Neural cell (in vitro differentiated cells): ENCODE results near the gene PTPN3. TPM values are rescaled to one million over a fixed set of nuclear protein-coding genes. Genes with fewer than 3 reads are reported as not detected.
"Not testable (repeated sequence)": the region's sequence is repeated elsewhere in the genome, so short reads cannot be mapped to it uniquely, and the experiment has no call there.

Experiments used
- H2AFZ ChIP-seq: fragments of 200-600, 300-800 bp; sonication (generic), shearing (Covaris generic); 2 replicates; pipeline ENCODE4 v1.6.0; 2014; ENCODE audit warnings: low read depth, mild to moderate bottlenecking, antibody characterized with exemption, low read length, moderate library complexity
- H3F3A ChIP-seq: fragments of 200-600 bp; shearing (Covaris generic); 2 replicates; pipeline ENCODE4 v1.6.1; 2016; ENCODE audit warnings: mild to moderate bottlenecking, moderate library complexity, mixed read lengths, antibody characterized with exemption, low read length; ENCODE audit not compliant: insufficient read depth, poor library complexity, severe bottlenecking
- H3K27ac ChIP-seq: fragments of 200-600, 300-800 bp; sonication (generic), shearing (Covaris generic); 2 replicates; pipeline ENCODE4 v1.5.1; 2014; ENCODE audit warnings: mild to moderate bottlenecking, low read length, moderate library complexity
- H3K27me3 ChIP-seq: fragments of 300-800, 200-600 bp; sonication (generic), shearing (Covaris generic); 2 replicates; pipeline ENCODE4 v1.6.0; 2014; ENCODE audit warnings: mild to moderate bottlenecking, low read depth, low read length, moderate library complexity; ENCODE audit not compliant: insufficient read depth
- H3K36me3 ChIP-seq: fragments of 300-800, 200-600 bp; sonication (generic), shearing (Covaris generic); 2 replicates; pipeline ENCODE4 v1.5.1; 2014; ENCODE audit warnings: mild to moderate bottlenecking, antibody characterized with exemption, low read length, moderate library complexity; ENCODE audit not compliant: insufficient read depth
- H3K4me2 ChIP-seq: fragments of 300-800, 200-600 bp; sonication (generic), shearing (Covaris generic); 2 replicates; pipeline ENCODE4 v1.6.0; 2014; ENCODE audit warnings: mild to moderate bottlenecking, low read length
- H3K4me3 ChIP-seq: fragments of 300-800, 200-600 bp; sonication (generic), shearing (Covaris generic); 2 replicates; pipeline ENCODE4 v1.5.1; 2014; ENCODE audit warnings: mild to moderate bottlenecking, low read length, moderate library complexity
- H3K79me2 ChIP-seq: fragments of 200-600 bp; shearing (Covaris generic); replicated peaks from 2 replicates; pipeline ENCODE4 v1.6.0; 2014; ENCODE audit warnings: mild to moderate bottlenecking, low read length, moderate library complexity; ENCODE audit not compliant: insufficient read depth
- H3K9ac ChIP-seq: fragments of 300-800, 200-600 bp; sonication (generic), shearing (Covaris generic); 2 replicates; pipeline ENCODE4 v1.6.1; 2016; ENCODE audit warnings: mild to moderate bottlenecking, low read length, mixed read lengths
- H3K9me2 ChIP-seq: fragments of 200-600 bp; shearing (Covaris generic); 2 replicates; pipeline ENCODE4 v1.6.1; 2016; ENCODE audit warnings: mild to moderate bottlenecking, low read length, mixed read lengths; ENCODE audit not compliant: insufficient read depth
- H3K9me3 ChIP-seq: fragments of 200-600, 300-800 bp; sonication (generic), shearing (Covaris generic); 2 replicates; pipeline ENCODE4 v1.6.1; 2016; ENCODE audit warnings: mild to moderate bottlenecking, mixed run types, low read length, moderate library complexity, mixed read lengths
- H4K20me1 ChIP-seq: fragments of 200-600 bp; shearing (Covaris generic); 2 replicates; pipeline ENCODE4 v1.6.1; 2016; ENCODE audit warnings: mild to moderate bottlenecking, mixed run types; ENCODE audit not compliant: insufficient read depth
- EP300 ChIP-seq: fragments of 450-650 bp; conservative IDR thresholded peaks from 2 replicates; pipeline ENCODE4 v1.6.1; 2014; ENCODE audit warnings: antibody characterized with exemption, mild to moderate bottlenecking, moderate library complexity; ENCODE audit not compliant: poor library complexity, severe bottlenecking
- EZH2 ChIP-seq: fragments of 200-600, 300-800 bp; shearing (Covaris generic), sonication (generic); IDR thresholded peaks from 2 replicates; pipeline ENCODE4 v1.6.1; 2014; ENCODE audit warnings: antibody characterized with exemption, low read length, borderline replicate concordance, mild to moderate bottlenecking; ENCODE audit not compliant: insufficient read depth, poor library complexity, severe bottlenecking
- MXI1 ChIP-seq: fragments of 450-650 bp; conservative IDR thresholded peaks from 2 replicates; pipeline ENCODE4 v1.6.1; 2014; ENCODE audit warnings: antibody characterized with exemption, mild to moderate bottlenecking; ENCODE audit not compliant: poor library complexity, severe bottlenecking
- POLR2AphosphoS5 ChIP-seq: IDR thresholded peaks from 2 replicates; pipeline ENCODE4 v1.6.1; 2012
- RAD21 ChIP-seq: fragments of 450-650 bp; conservative IDR thresholded peaks from 2 replicates; pipeline ENCODE4 v1.6.1; 2014; ENCODE audit warnings: antibody characterized with exemption, mild to moderate bottlenecking, moderate library complexity
- SMC3 ChIP-seq: fragments of 450-650 bp; conservative IDR thresholded peaks from 2 replicates; pipeline ENCODE4 v1.6.1; 2014; ENCODE audit warnings: antibody characterized with exemption, mild to moderate bottlenecking, moderate library complexity; ENCODE audit not compliant: poor library complexity
- TAF1 ChIP-seq: IDR thresholded peaks from 2 replicates; pipeline ENCODE4 v1.6.1; 2012; ENCODE audit warnings: low read depth
- polyA plus RNA-seq: library from polyadenylated mRNA; depleted of rRNA; stranded (reverse); fragments of >200 nt; gene quantifications from 2 replicates; pipeline ENCODE4 v1.2.3, GENCODE V29; 2014
- TF ChIP-seq, protein P1 (sequence below): fragments of 450-650 bp; IDR thresholded peaks from 2 replicates; pipeline ENCODE4 v1.5.1; 2014; ENCODE audit warnings: antibody characterized with exemption, mild to moderate bottlenecking, moderate library complexity; ENCODE audit not compliant: poor library complexity, severe bottlenecking
- TF ChIP-seq, protein P2 (sequence below): IDR thresholded peaks from 2 replicates; pipeline ENCODE4 v1.6.1; 2012; ENCODE audit warnings: borderline replicate concordance

Gene PTPN3
- polyA plus RNA-seq, 1 donor from 2014 or later: 3.8 TPM

DNA sequence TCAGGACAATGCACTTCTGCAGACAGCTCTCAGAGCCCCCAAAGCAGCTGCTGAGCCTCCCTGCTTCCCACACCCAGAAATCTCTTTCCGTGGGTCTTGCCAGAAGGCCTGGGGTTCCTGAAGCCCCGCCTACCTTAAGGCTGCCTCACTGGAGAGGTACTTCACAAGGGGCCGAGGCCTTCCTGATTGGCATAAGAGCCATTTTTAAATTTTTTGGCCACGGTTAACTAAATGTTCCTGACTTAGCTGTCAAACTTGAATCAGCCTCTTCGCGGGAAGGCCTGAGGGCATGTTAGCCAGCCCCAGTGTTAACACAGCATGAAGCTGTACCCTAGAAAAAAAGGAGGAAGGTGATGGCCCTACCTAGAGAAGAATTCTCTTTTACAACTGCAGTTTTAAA, 156.5 kb downstream of the PTPN3 start:
- Histone ChIP-seq H3F3A (no peaks in the 10 kb centered on the region), H3K4me3 (no peak overlapping the region), H3K79me2 (no peaks in the 10 kb centered on the region), H3K9me2 (no peaks in the 10 kb centered on the region), H3K27ac (no peak overlapping the region), H3K36me3 (no peaks in the 10 kb centered on the region), H2AFZ (no peak overlapping the region), H4K20me1 (no peaks in the 10 kb centered on the region), H3K27me3 (no peaks in the 10 kb centered on the region), H3K9ac (no peak overlapping the region), H3K9me3 (no peaks in the 10 kb centered on the region), H3K4me2 (no peak overlapping the region)
- TF ChIP-seq, protein P1, sequence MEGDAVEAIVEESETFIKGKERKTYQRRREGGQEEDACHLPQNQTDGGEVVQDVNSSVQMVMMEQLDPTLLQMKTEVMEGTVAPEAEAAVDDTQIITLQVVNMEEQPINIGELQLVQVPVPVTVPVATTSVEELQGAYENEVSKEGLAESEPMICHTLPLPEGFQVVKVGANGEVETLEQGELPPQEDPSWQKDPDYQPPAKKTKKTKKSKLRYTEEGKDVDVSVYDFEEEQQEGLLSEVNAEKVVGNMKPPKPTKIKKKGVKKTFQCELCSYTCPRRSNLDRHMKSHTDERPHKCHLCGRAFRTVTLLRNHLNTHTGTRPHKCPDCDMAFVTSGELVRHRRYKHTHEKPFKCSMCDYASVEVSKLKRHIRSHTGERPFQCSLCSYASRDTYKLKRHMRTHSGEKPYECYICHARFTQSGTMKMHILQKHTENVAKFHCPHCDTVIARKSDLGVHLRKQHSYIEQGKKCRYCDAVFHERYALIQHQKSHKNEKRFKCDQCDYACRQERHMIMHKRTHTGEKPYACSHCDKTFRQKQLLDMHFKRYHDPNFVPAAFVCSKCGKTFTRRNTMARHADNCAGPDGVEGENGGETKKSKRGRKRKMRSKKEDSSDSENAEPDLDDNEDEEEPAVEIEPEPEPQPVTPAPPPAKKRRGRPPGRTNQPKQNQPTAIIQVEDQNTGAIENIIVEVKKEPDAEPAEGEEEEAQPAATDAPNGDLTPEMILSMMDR: no peak
- TF ChIP-seq MXI1: no peak
- no peak for TF ChIP-seq RAD21
- TF ChIP-seq TAF1: no peak
- TF ChIP-seq, protein P2, sequence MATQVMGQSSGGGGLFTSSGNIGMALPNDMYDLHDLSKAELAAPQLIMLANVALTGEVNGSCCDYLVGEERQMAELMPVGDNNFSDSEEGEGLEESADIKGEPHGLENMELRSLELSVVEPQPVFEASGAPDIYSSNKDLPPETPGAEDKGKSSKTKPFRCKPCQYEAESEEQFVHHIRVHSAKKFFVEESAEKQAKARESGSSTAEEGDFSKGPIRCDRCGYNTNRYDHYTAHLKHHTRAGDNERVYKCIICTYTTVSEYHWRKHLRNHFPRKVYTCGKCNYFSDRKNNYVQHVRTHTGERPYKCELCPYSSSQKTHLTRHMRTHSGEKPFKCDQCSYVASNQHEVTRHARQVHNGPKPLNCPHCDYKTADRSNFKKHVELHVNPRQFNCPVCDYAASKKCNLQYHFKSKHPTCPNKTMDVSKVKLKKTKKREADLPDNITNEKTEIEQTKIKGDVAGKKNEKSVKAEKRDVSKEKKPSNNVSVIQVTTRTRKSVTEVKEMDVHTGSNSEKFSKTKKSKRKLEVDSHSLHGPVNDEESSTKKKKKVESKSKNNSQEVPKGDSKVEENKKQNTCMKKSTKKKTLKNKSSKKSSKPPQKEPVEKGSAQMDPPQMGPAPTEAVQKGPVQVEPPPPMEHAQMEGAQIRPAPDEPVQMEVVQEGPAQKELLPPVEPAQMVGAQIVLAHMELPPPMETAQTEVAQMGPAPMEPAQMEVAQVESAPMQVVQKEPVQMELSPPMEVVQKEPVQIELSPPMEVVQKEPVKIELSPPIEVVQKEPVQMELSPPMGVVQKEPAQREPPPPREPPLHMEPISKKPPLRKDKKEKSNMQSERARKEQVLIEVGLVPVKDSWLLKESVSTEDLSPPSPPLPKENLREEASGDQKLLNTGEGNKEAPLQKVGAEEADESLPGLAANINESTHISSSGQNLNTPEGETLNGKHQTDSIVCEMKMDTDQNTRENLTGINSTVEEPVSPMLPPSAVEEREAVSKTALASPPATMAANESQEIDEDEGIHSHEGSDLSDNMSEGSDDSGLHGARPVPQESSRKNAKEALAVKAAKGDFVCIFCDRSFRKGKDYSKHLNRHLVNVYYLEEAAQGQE: no peak
- TF ChIP-seq EZH2: no peak
- TF ChIP-seq POLR2AphosphoS5: no peak
- no peak for TF ChIP-seq SMC3
- no peak for TF ChIP-seq EP300

DNA sequence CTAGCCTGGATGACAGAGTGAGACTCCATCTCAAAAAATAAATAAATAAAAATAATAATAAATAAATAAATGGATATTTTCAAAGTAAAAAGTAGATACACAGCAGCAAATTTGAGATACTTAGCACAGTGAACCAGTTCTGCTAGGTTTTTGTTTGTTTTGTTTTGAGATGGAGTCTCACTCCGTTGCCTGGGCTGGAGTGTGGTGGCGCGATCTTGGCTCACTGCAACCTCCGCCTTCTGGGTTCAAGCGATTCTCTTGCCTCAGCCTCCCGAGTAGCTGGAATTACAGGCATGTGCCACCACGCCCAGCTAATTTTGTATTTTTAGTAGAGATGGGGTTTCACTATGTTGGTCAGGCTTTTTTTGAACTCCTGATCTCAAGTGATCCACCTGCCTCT, 157.1 kb downstream of the PTPN3 start:
- H3K27me3 ChIP-seq, H3K4me2 ChIP-seq, H3K36me3 ChIP-seq, H3K4me3 ChIP-seq, H4K20me1 ChIP-seq, H3K79me2 ChIP-seq, H3F3A ChIP-seq, H3K9me3 ChIP-seq, H3K9ac ChIP-seq, H3K27ac ChIP-seq, H3K9me2 ChIP-seq, H2AFZ ChIP-seq: not testable (repeated sequence)

DNA sequence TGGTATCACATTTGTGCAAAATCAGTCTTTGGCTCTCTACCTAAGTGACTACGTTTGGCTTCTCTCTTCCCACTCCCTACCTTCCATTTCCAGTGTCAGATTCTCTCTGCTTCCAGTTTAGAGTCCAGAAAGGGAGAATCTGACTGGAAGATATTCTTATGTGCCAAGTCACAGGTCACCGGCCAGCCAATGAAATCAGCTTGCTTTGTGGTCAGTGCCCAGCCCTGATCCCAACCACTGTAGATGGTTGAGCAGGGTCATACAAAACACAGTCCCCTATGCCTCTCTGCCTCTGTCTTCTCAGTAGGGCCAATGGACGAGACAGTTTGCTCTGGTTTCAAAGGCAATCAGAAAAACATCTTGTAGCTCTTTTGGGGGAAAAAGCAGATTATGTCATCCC, 161.7 kb downstream of the PTPN3 start:
- Histone ChIP-seq H3K9me2 (no peaks in the 10 kb centered on the region), H3K36me3 (no peaks in the 10 kb centered on the region), H3K79me2 (no peaks in the 10 kb centered on the region), H3K9ac (no peak overlapping the region), H4K20me1 (no peaks in the 10 kb centered on the region), H3K27me3 (no peaks in the 10 kb centered on the region), H3F3A (no peaks in the 10 kb centered on the region), H2AFZ (no peak overlapping the region), H3K27ac (no peak overlapping the region), H3K4me2 (no peak overlapping the region), H3K4me3 (no peak overlapping the region), H3K9me3 (no peaks in the 10 kb centered on the region)
- TF ChIP-seq RAD21: no peak
- TF ChIP-seq, protein P1: no peak
